Neural cell (in vitro differentiated cells): ENCODE data around the gene BLTP3B. TPM values are rescaled to one million over a fixed set of nuclear protein-coding genes. Genes with fewer than 3 reads are reported as not detected.

Experiments used
- H2AFZ ChIP-seq: fragments of 200-600, 300-800 bp; sonication (generic), shearing (Covaris generic); 2 replicates; pipeline ENCODE4 v1.6.0; 2014; ENCODE audit warnings: low read depth, mild to moderate bottlenecking, antibody characterized with exemption, low read length, moderate library complexity
- H3F3A ChIP-seq: fragments of 200-600 bp; shearing (Covaris generic); 2 replicates; pipeline ENCODE4 v1.6.1; 2016; ENCODE audit warnings: mild to moderate bottlenecking, moderate library complexity, mixed read lengths, antibody characterized with exemption, low read length; ENCODE audit not compliant: insufficient read depth, poor library complexity, severe bottlenecking
- H3K27ac ChIP-seq: fragments of 200-600, 300-800 bp; sonication (generic), shearing (Covaris generic); 2 replicates; pipeline ENCODE4 v1.5.1; 2014; ENCODE audit warnings: mild to moderate bottlenecking, low read length, moderate library complexity
- H3K27me3 ChIP-seq: fragments of 300-800, 200-600 bp; sonication (generic), shearing (Covaris generic); 2 replicates; pipeline ENCODE4 v1.6.0; 2014; ENCODE audit warnings: mild to moderate bottlenecking, low read depth, low read length, moderate library complexity; ENCODE audit not compliant: insufficient read depth
- H3K36me3 ChIP-seq: fragments of 300-800, 200-600 bp; sonication (generic), shearing (Covaris generic); 2 replicates; pipeline ENCODE4 v1.5.1; 2014; ENCODE audit warnings: mild to moderate bottlenecking, antibody characterized with exemption, low read length, moderate library complexity; ENCODE audit not compliant: insufficient read depth
- H3K4me2 ChIP-seq: fragments of 300-800, 200-600 bp; sonication (generic), shearing (Covaris generic); 2 replicates; pipeline ENCODE4 v1.6.0; 2014; ENCODE audit warnings: mild to moderate bottlenecking, low read length
- H3K4me3 ChIP-seq: fragments of 300-800, 200-600 bp; sonication (generic), shearing (Covaris generic); 2 replicates; pipeline ENCODE4 v1.5.1; 2014; ENCODE audit warnings: mild to moderate bottlenecking, low read length, moderate library complexity
- H3K79me2 ChIP-seq: fragments of 200-600 bp; shearing (Covaris generic); replicated peaks from 2 replicates; pipeline ENCODE4 v1.6.0; 2014; ENCODE audit warnings: mild to moderate bottlenecking, low read length, moderate library complexity; ENCODE audit not compliant: insufficient read depth
- H3K9ac ChIP-seq: fragments of 300-800, 200-600 bp; sonication (generic), shearing (Covaris generic); 2 replicates; pipeline ENCODE4 v1.6.1; 2016; ENCODE audit warnings: mild to moderate bottlenecking, low read length, mixed read lengths
- H3K9me2 ChIP-seq: fragments of 200-600 bp; shearing (Covaris generic); 2 replicates; pipeline ENCODE4 v1.6.1; 2016; ENCODE audit warnings: mild to moderate bottlenecking, low read length, mixed read lengths; ENCODE audit not compliant: insufficient read depth
- H3K9me3 ChIP-seq: fragments of 200-600, 300-800 bp; sonication (generic), shearing (Covaris generic); 2 replicates; pipeline ENCODE4 v1.6.1; 2016; ENCODE audit warnings: mild to moderate bottlenecking, mixed run types, low read length, moderate library complexity, mixed read lengths
- H4K20me1 ChIP-seq: fragments of 200-600 bp; shearing (Covaris generic); 2 replicates; pipeline ENCODE4 v1.6.1; 2016; ENCODE audit warnings: mild to moderate bottlenecking, mixed run types; ENCODE audit not compliant: insufficient read depth
- CTCF ChIP-seq: fragments of 450-650 bp; IDR thresholded peaks from 2 replicates; pipeline ENCODE4 v1.5.1; 2014; ENCODE audit warnings: antibody characterized with exemption, mild to moderate bottlenecking, moderate library complexity; ENCODE audit not compliant: poor library complexity, severe bottlenecking
- EP300 ChIP-seq: fragments of 450-650 bp; conservative IDR thresholded peaks from 2 replicates; pipeline ENCODE4 v1.6.1; 2014; ENCODE audit warnings: antibody characterized with exemption, mild to moderate bottlenecking, moderate library complexity; ENCODE audit not compliant: poor library complexity, severe bottlenecking
- EZH2 ChIP-seq: fragments of 200-600, 300-800 bp; shearing (Covaris generic), sonication (generic); IDR thresholded peaks from 2 replicates; pipeline ENCODE4 v1.6.1; 2014; ENCODE audit warnings: antibody characterized with exemption, low read length, borderline replicate concordance, mild to moderate bottlenecking; ENCODE audit not compliant: insufficient read depth, poor library complexity, severe bottlenecking
- MXI1 ChIP-seq: fragments of 450-650 bp; conservative IDR thresholded peaks from 2 replicates; pipeline ENCODE4 v1.6.1; 2014; ENCODE audit warnings: antibody characterized with exemption, mild to moderate bottlenecking; ENCODE audit not compliant: poor library complexity, severe bottlenecking
- POLR2AphosphoS5 ChIP-seq: IDR thresholded peaks from 2 replicates; pipeline ENCODE4 v1.6.1; 2012
- RAD21 ChIP-seq: fragments of 450-650 bp; conservative IDR thresholded peaks from 2 replicates; pipeline ENCODE4 v1.6.1; 2014; ENCODE audit warnings: antibody characterized with exemption, mild to moderate bottlenecking, moderate library complexity
- REST ChIP-seq: IDR thresholded peaks from 2 replicates; pipeline ENCODE4 v1.6.1; 2012; ENCODE audit warnings: borderline replicate concordance
- SMC3 ChIP-seq: fragments of 450-650 bp; conservative IDR thresholded peaks from 2 replicates; pipeline ENCODE4 v1.6.1; 2014; ENCODE audit warnings: antibody characterized with exemption, mild to moderate bottlenecking, moderate library complexity; ENCODE audit not compliant: poor library complexity
- TAF1 ChIP-seq: IDR thresholded peaks from 2 replicates; pipeline ENCODE4 v1.6.1; 2012; ENCODE audit warnings: low read depth
- polyA plus RNA-seq: library from polyadenylated mRNA; depleted of rRNA; stranded (reverse); fragments of >200 nt; gene quantifications from 2 replicates; pipeline ENCODE4 v1.2.3, GENCODE V29; 2014

The BLTP3B gene
- polyA plus RNA-seq, 1 donor from 2014 or later = 31.6 TPM

DNA sequence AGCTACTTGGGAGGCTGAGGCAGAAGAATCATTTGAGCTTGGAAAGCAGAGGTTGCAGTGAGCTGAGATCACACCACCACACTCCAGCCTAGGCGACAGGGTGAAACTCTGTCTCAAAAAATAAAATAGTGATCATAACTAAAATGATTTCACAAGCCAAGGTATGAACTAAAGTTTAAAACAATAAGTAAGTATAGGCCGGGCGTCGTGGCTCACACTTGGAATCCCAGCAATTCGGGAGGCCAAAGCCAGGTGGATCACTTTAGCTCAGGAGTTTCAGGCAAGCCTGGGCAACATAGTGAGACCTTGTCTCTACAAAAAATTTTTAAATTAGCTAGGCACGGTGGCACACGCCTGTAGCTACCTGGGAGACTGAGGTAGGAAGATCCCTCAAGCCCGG lies 27.4 kb downstream of the BLTP3B start:
- Histone ChIP-seq H3K36me3 (no peaks in the 10 kb centered on the region), H3F3A (no peaks in the 10 kb centered on the region), H3K27ac (no peak overlapping the region), H4K20me1 (no peaks in the 10 kb centered on the region), H2AFZ (no peak overlapping the region), H3K79me2 (peaks cover 32% of the 10 kb centered on the region), H3K9me2 (no peaks in the 10 kb centered on the region), H3K27me3 (no peaks in the 10 kb centered on the region), H3K4me3 (no peak overlapping the region), H3K9me3 (no peaks in the 10 kb centered on the region), H3K9ac (no peak overlapping the region), H3K4me2 (no peak overlapping the region)
- no peak for TF ChIP-seq EZH2
- no peak for TF ChIP-seq CTCF
- no peak for TF ChIP-seq MXI1
- TF ChIP-seq TAF1 = no peak
- TF ChIP-seq REST = no peak
- TF ChIP-seq POLR2AphosphoS5 = no peak
- TF ChIP-seq EP300 = no peak

- Histone ChIP-seq H3K9ac (no peak overlapping the region), H3K79me2 (peaks cover 32% of the 10 kb centered on the region), H3F3A (no peaks in the 10 kb centered on the region), H4K20me1 (no peaks in the 10 kb centered on the region), H2AFZ (no peak overlapping the region), H3K9me2 (no peaks in the 10 kb centered on the region), H3K27me3 (no peaks in the 10 kb centered on the region), H3K27ac (no peak overlapping the region), H3K9me3 (no peaks in the 10 kb centered on the region), H3K4me2 (no peak overlapping the region), H3K4me3 (no peak overlapping the region), H3K36me3 (no peaks in the 10 kb centered on the region)
- TF ChIP-seq SMC3 = no peak
- no peak for TF ChIP-seq RAD21
- TF ChIP-seq CTCF = no peak
- no peak for TF ChIP-seq MXI1
Measured at GRCh38 chr12:100114574-100114973, 28.1 kb downstream of the BLTP3B start.
